Activated CD8-positive, alpha-beta memory T cell treated with anti-CD3 and anti-CD28 coated beads for 4 hours (primary cell): ENCODE measurements around the gene SH3RF3.
"Not testable (repeated sequence)": the region's sequence is repeated elsewhere in the genome, so short reads cannot be mapped to it uniquely, and the experiment has no call there.

Source experiments
- DNase-seq, 2 donors: peaks; one replicate each; pipeline ENCODE4 v3.0.0-alpha.2; 2020; ENCODE audit warnings: low read depth in 2 of 2

SH3RF3 gene

GRCh38 chr2:109128616-109129355, at the start of gene SH3RF3:
Gene SH3RF3 (plus strand): TSS chr2:109129205.
- DNase-seq: no peak

GRCh38 chr2:109079590-109079989, 49.4 kb upstream of the SH3RF3 start:
- no peak for DNase-seq

- no peak for DNase-seq
Observed at GRCh38 chr2:109080109-109080508, 48.9 kb upstream of the SH3RF3 start.

- DNase-seq: no peak
Observed at GRCh38 chr2:109080757-109081156, 48.2 kb upstream of the SH3RF3 start.

- DNase-seq: no peak
Observed at GRCh38 chr2:109081374-109081773, 47.6 kb upstream of the SH3RF3 start.

- DNase-seq: no peak
Observed at GRCh38 chr2:109083771-109084170, 45.2 kb upstream of the SH3RF3 start.

GRCh38 chr2:109084341-109084740, 44.7 kb upstream of the SH3RF3 start:
- no peak for DNase-seq

GRCh38 chr2:109085912-109086742, 42.9 kb upstream of the SH3RF3 start:
- no peak for DNase-seq

- no peak for DNase-seq
Observed at GRCh38 chr2:109086743-109087020, 42.3 kb upstream of the SH3RF3 start.

- no peak for DNase-seq
Observed at GRCh38 chr2:109087055-109087663, 41.8 kb upstream of the SH3RF3 start.

GRCh38 chr2:109089602-109090300, 39.3 kb upstream of the SH3RF3 start:
- no peak for DNase-seq

GRCh38 chr2:109091526-109091925, 37.5 kb upstream of the SH3RF3 start:
- no peak for DNase-seq

GRCh38 chr2:109094144-109094543, 34.9 kb upstream of the SH3RF3 start:
- DNase-seq: no peak

- no peak for DNase-seq
Observed at GRCh38 chr2:109098251-109098920, 30.6 kb upstream of the SH3RF3 start.

- no peak for DNase-seq
Observed at GRCh38 chr2:109098921-109099273, 30.1 kb upstream of the SH3RF3 start.

- no peak for DNase-seq
Observed at GRCh38 chr2:109102588-109103233, 26.3 kb upstream of the SH3RF3 start.

GRCh38 chr2:109105113-109105512, 23.9 kb upstream of the SH3RF3 start:
- DNase-seq: no peak

- no peak for DNase-seq
Observed at GRCh38 chr2:109108740-109109139, 20.3 kb upstream of the SH3RF3 start.

GRCh38 chr2:109109342-109109741, 19.7 kb upstream of the SH3RF3 start:
- DNase-seq: no peak

GRCh38 chr2:109110170-109110569, 18.8 kb upstream of the SH3RF3 start:
- no peak for DNase-seq

GRCh38 chr2:109117181-109117580, 11.8 kb upstream of the SH3RF3 start:
- not testable (repeated sequence) for DNase-seq
